GM12891 (cell line): ENCODE measurements around the gene C20orf141.

Experiments
- PAX5 ChIP-seq: IDR thresholded peaks from 2 replicates; pipeline ENCODE4 v1.6.1; 2011; ENCODE audit warnings: low read length, moderate library complexity, mild to moderate bottlenecking; ENCODE audit not compliant: insufficient read depth, severe bottlenecking
- POLR2A ChIP-seq: IDR thresholded peaks from 2 replicates; pipeline ENCODE4 v1.6.1; 2011; ENCODE audit warnings: low read depth, low read length, control low read depth
- POLR2AphosphoS5 ChIP-seq: IDR thresholded peaks from 2 replicates; pipeline ENCODE4 v1.6.1; 2011; ENCODE audit warnings: low read depth, low read length, control low read depth
- TAF1 ChIP-seq: IDR thresholded peaks from 2 replicates; pipeline ENCODE4 v1.6.1; 2011; ENCODE audit warnings: low read depth, low read length, control low read depth

DNA sequence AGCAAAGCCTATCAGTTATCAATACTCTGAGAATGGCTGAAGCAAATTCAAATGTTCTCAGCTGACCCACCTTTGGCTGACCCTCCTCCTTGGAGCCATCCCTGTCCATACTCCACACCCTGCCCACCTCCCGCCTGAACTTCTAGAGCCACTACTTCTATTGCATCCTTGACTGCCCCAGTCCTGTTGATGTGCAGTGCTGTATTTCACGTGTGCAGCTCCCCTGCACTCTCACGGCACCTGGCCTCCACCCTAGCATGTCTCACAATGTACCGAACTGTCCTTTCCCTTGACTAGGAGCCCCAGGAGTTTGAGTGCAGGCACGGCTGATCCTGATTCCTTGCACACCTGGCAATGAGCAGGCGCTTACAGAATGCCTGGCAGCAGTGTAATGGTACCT is 21.3 kb upstream of the C20orf141 start:
- TF ChIP-seq POLR2A (no peak), POLR2AphosphoS5 (no peak), PAX5 (no peak), TAF1 (no peak)
